IMR-90 (cell line): ENCODE measurements around the gene MYO9B. TPM values are rescaled to one million over a fixed set of nuclear protein-coding genes. Genes with fewer than 3 reads are reported as not detected.
A peak's percentile ranks its signal among the peaks of the same experiment; 100 is the strongest.

Source experiments
- ATAC-seq: fragments of 200-7000 bp; cut with Tn5 transposase; 2 replicates; pipeline ENCODE4 v1.9.1; 2020; ENCODE audit warnings: low read depth, mild to moderate bottlenecking, moderate library complexity
- BruUV-seq: library from RNA; stranded (reverse); fragments of 400-500 nt; replicated peaks from 2 replicates; lab custom pipeline; 2021; lab: Mats Ljungman, UMichigan
- CTCF ChIA-PET: fragments of 300-600 bp; formaldehyde crosslinking; extraction: SDS; loops from one replicate; lab custom pipeline; 2021; ENCODE audit warnings: antibody characterized with exemption; lab: Yijun Ruan, JAX
- POLR2A ChIA-PET: fragments of 300-600 bp; sonication (Branson Sonifier 250); formaldehyde crosslinking; loops from one replicate; lab custom pipeline; 2022; ENCODE audit warnings: antibody characterized with exemption; ENCODE audit not compliant: unreplicated experiment; lab: Charles Lee
- DNase-seq: peaks from one replicate; pipeline ENCODE4 v3.0.0; 2013
- H2AFZ ChIP-seq: replicated peaks from 2 replicates; pipeline ENCODE3; 2013; ENCODE audit warnings: low read length, mild to moderate bottlenecking; ENCODE audit not compliant: poor library complexity
- H2AK5ac ChIP-seq: 2 replicates; pipeline ENCODE4 v1.6.1; 2013; ENCODE audit warnings: low read depth, low read length, inconsistent platforms
- H2AK9ac ChIP-seq: replicated peaks from 2 replicates; pipeline ENCODE3; 2013; ENCODE audit warnings: mild to moderate bottlenecking, low read depth, low read length, moderate library complexity; ENCODE audit not compliant: poor library complexity
- H2BK120ac ChIP-seq: 2 replicates; pipeline ENCODE4 v1.6.1; 2013; ENCODE audit warnings: low read depth, low read length, inconsistent platforms
- H2BK15ac ChIP-seq: 3 replicates; pipeline ENCODE4 v1.6.1; 2013; ENCODE audit warnings: low read depth, low read length, inconsistent platforms
- H2BK20ac ChIP-seq: 2 replicates; pipeline ENCODE4 v1.6.1; 2013; ENCODE audit warnings: low read depth, mild to moderate bottlenecking, inconsistent platforms, low read length, moderate library complexity
- H2BK5ac ChIP-seq: 2 replicates; pipeline ENCODE4 v1.6.1; 2013; ENCODE audit warnings: mild to moderate bottlenecking, low read depth, low read length, inconsistent platforms; ENCODE audit not compliant: poor library complexity, severe bottlenecking
- H3K14ac ChIP-seq: replicated peaks from 2 replicates; pipeline ENCODE4 v1.6.1; 2013; ENCODE audit warnings: low read depth, low read length, inconsistent platforms
- H3K18ac ChIP-seq: 2 replicates; pipeline ENCODE4 v1.6.1; 2013; ENCODE audit warnings: low read depth, low read length, control low read depth
- H3K23ac ChIP-seq: 2 replicates; pipeline ENCODE4 v1.6.1; 2013; ENCODE audit warnings: low read depth, low read length, inconsistent platforms
- H3K27ac ChIP-seq: 2 replicates; pipeline ENCODE4 v1.5.1; 2013; ENCODE audit warnings: mild to moderate bottlenecking, control low read depth, low read length; ENCODE audit not compliant: insufficient read depth
- H3K27me3 ChIP-seq: 2 replicates; pipeline ENCODE4 v1.6.1; 2013; ENCODE audit warnings: low read length; ENCODE audit not compliant: control insufficient read depth, insufficient read depth
- H3K36me3 ChIP-seq: 2 replicates; pipeline ENCODE4 v1.6.1; 2013; ENCODE audit warnings: low read length, mixed read lengths; ENCODE audit not compliant: control insufficient read depth, insufficient read depth
- H3K4ac ChIP-seq: 2 replicates; pipeline ENCODE4 v1.6.1; 2013; ENCODE audit warnings: low read depth, low read length, inconsistent platforms
- H3K4me1 ChIP-seq: 2 replicates; pipeline ENCODE4 v1.6.1; 2013; ENCODE audit warnings: low read length, mixed read lengths; ENCODE audit not compliant: control insufficient read depth, insufficient read depth
- H3K4me2 ChIP-seq: 2 replicates; pipeline ENCODE4 v1.6.1; 2013; ENCODE audit warnings: low read depth, mild to moderate bottlenecking, control low read depth, low read length, moderate library complexity
- H3K4me3 ChIP-seq: 2 replicates; pipeline ENCODE4 v1.5.1; 2013; ENCODE audit warnings: low read depth, mild to moderate bottlenecking, control low read depth, low read length, moderate library complexity; ENCODE audit not compliant: insufficient read depth
- H3K56ac ChIP-seq: 2 replicates; pipeline ENCODE4 v1.6.1; 2013; ENCODE audit warnings: low read length, inconsistent platforms; ENCODE audit not compliant: insufficient read depth; ENCODE audit errors: extremely low read depth
- H3K79me1 ChIP-seq, 2 experiments: 2 replicates each; pipeline ENCODE4 v1.6.1; 2013; ENCODE audit warnings: low read length in 2 of 2, inconsistent platforms in 1 of 2, low read depth in 1 of 2
- H3K9ac ChIP-seq: 2 replicates; pipeline ENCODE4 v1.6.1; 2013; ENCODE audit warnings: low read depth, low read length, control low read depth
- H3K9me1 ChIP-seq: 2 replicates; pipeline ENCODE4 v1.6.1; 2013; ENCODE audit warnings: low read length, inconsistent platforms; ENCODE audit not compliant: insufficient read depth
- H3K9me3 ChIP-seq: 2 replicates; pipeline ENCODE4 v1.6.1; 2013; ENCODE audit warnings: low read length; ENCODE audit not compliant: control insufficient read depth, insufficient read depth
- H4K20me1 ChIP-seq: 2 replicates; pipeline ENCODE4 v1.6.1; 2013; ENCODE audit warnings: low read length, inconsistent platforms; ENCODE audit not compliant: insufficient read depth
- H4K5ac ChIP-seq: 2 replicates; pipeline ENCODE4 v1.6.1; 2013; ENCODE audit warnings: mild to moderate bottlenecking, low read depth, low read length, control low read depth
- H4K8ac ChIP-seq, 2 experiments: 2 replicates each; pipeline ENCODE4 v1.6.1; 2013; ENCODE audit warnings: low read depth in 2 of 2, low read length in 2 of 2, control low read depth in 1 of 2, inconsistent platforms in 1 of 2
- H4K91ac ChIP-seq: 2 replicates; pipeline ENCODE4 v1.6.1; 2013; ENCODE audit warnings: low read depth, low read length, inconsistent platforms; ENCODE audit not compliant: insufficient read depth
- ELK1 ChIP-seq: fragments of 150-350 bp; IDR thresholded peaks from 2 replicates; pipeline ENCODE4 v1.6.1; 2016; ENCODE audit warnings: low read depth, mild to moderate bottlenecking, low read length, moderate library complexity, borderline replicate concordance
- FOS ChIP-seq: fragments of 150-350 bp; IDR thresholded peaks from 2 replicates; pipeline ENCODE4 v1.6.1; 2016; ENCODE audit warnings: low read depth, low read length
- MXI1 ChIP-seq: IDR thresholded peaks from 2 replicates; pipeline ENCODE4 v1.6.1; 2012; ENCODE audit warnings: low read depth, mild to moderate bottlenecking, low read length, moderate library complexity, borderline replicate concordance
- NFE2L2 ChIP-seq: fragments of 150-350 bp; IDR thresholded peaks from 2 replicates; pipeline ENCODE4 v1.6.1; 2016; ENCODE audit warnings: low read depth, mild to moderate bottlenecking, low read length
- RCOR1 ChIP-seq: IDR thresholded peaks from 2 replicates; pipeline ENCODE4 v1.6.1; 2012; ENCODE audit warnings: mild to moderate bottlenecking, low read length, improper control_type of control experiment; ENCODE audit not compliant: insufficient replicate concordance
- RFX5 ChIP-seq: IDR thresholded peaks from 2 replicates; pipeline ENCODE4 v1.8.0; 2012; ENCODE audit warnings: low read depth, mild to moderate bottlenecking, low read length, moderate library complexity
- WGBS, 2 experiments: methylation state at CpG; one replicate each; pipeline versions ENCODE4 v1.1.5 to v1.1.7; 2013; ENCODE audit warnings: missing lambda C conversion rate in 2 of 2; ENCODE audit not compliant: insufficient read length in 1 of 2; ENCODE audit errors: extremely low coverage in 2 of 2; 5-methylcytosine and 5-hydroxymethylcytosine counted together
- dilution Hi-C: fragments of 300-500 bp; cut with HindIII; formaldehyde crosslinking; loops from one replicate; pipeline ENCODE4 v1.14.3; 2018; ENCODE audit warnings: low sequenced_read_pairs; ENCODE audit not compliant: unreplicated experiment
- in situ Hi-C: fragments of 300-500 bp; cut with MboI; formaldehyde crosslinking; loops from 3 replicates; pipeline ENCODE4 v1.14.3; 2019; ENCODE audit warnings: low sequenced_read_pairs, inconsistent platforms, mixed read lengths
- intact Hi-C: fragments of 100-400 bp; cut with micrococcal nuclease; formaldehyde crosslinking; loops from 2 replicates; pipeline ENCODE4 v1.10.0; 2022
- polyA plus RNA-seq, 3 experiments: library from polyadenylated mRNA; depleted of rRNA; stranded (reverse); fragments of >200 nt; gene quantifications; 2 replicates each; pipeline ENCODE4 v1.2.3, GENCODE V29; 2012; ENCODE audit warnings: low replicate concordance in 1 of 3
- total RNA-seq: library from RNA; depleted of rRNA; stranded (reverse); fragments of >200 nt; gene quantifications from 2 replicates; pipeline ENCODE4 v1.2.3, GENCODE V29; 2012

Gene MYO9B
- total and polyA plus RNA-seq, 2 of the 4 experiments (the other 2 are of a cell fraction), result 61.8 to 77.8 TPM

GRCh38 chr19:17101686-17102628 lies 26.4 kb downstream of the MYO9B start:
- H3K56ac ChIP-seq, result no peak overlapping the region
- H3K4me3 ChIP-seq, result no peak overlapping the region
- H3K23ac ChIP-seq, result no peak overlapping the region
- H3K4me1 ChIP-seq, result peaks cover 6% of the 10 kb centered on the region
- dilution Hi-C loops, result no loop called here
- no peak overlapping the region for H3K9ac ChIP-seq
- no peak for TF ChIP-seq NFE2L2
- no peak for TF ChIP-seq RCOR1
- TF ChIP-seq MXI1, result no peak
- TF ChIP-seq ELK1, result no peak
- no peak for TF ChIP-seq FOS
- no peak for TF ChIP-seq RFX5
- peaks cover 17% of the 10 kb centered on the region for H3K9me1 ChIP-seq
- no peak overlapping the region for H2AFZ ChIP-seq
- H4K5ac ChIP-seq, result no peak overlapping the region
- H2BK15ac ChIP-seq, result no peak overlapping the region
- H2BK5ac ChIP-seq, result no peak overlapping the region
- no peak for DNase-seq
- no peak for ATAC-seq
- in situ Hi-C loops, result no loop called here
- H4K20me1 ChIP-seq, result peaks cover 52% of the 10 kb centered on the region
- BruUV-seq, result TSS peak; percentile 58
- peak overlapping the region; percentile 36 for H2AK9ac ChIP-seq
- no peak overlapping the region for H3K4ac ChIP-seq
- H2BK120ac ChIP-seq, result no peak overlapping the region
- no peak overlapping the region for H4K91ac ChIP-seq
- no peak overlapping the region for H2BK20ac ChIP-seq
- peaks cover 5 to 82% of the 10 kb centered on the region in 2 experiments for H3K79me1 ChIP-seq
- ChIA-PET CTCF (interaction anchor here (0.7 kb wide), 1 partner anchor 34 kb away, joined by 4 read pairs; no protein-coding TSS in a partner anchor), POLR2A (no interaction called here)
- no peak overlapping the region for H3K14ac ChIP-seq
- H3K36me3 ChIP-seq, result peaks cover 34% of the 10 kb centered on the region
- no peaks in the 10 kb centered on the region for H3K9me3 ChIP-seq
- no peak overlapping the region for H2AK5ac ChIP-seq
- H3K27me3 ChIP-seq, result no peaks in the 10 kb centered on the region
- H3K27ac ChIP-seq, result no peak overlapping the region
- H3K4me2 ChIP-seq, result no peak overlapping the region
- H4K8ac ChIP-seq, result no peak overlapping the region
- intact Hi-C loops, result no loop called here
- 96% methylated on average over 32 of the region's 59 CpGs; no CpG with 5 or more reads in 1 of the 2 experiments for WGBS, 2 experiments
- no peak overlapping the region for H3K18ac ChIP-seq
